NCI-H2227 (cell line): Measurements from ENCODE around the gene LIX1L.

ENCODE experiments used
- DNase-seq: peaks from one replicate; lab custom pipeline; 2025; ENCODE audit not compliant: unreplicated experiment; lab: John Stamatoyannopoulos, UW

The LIX1L gene

DNA sequence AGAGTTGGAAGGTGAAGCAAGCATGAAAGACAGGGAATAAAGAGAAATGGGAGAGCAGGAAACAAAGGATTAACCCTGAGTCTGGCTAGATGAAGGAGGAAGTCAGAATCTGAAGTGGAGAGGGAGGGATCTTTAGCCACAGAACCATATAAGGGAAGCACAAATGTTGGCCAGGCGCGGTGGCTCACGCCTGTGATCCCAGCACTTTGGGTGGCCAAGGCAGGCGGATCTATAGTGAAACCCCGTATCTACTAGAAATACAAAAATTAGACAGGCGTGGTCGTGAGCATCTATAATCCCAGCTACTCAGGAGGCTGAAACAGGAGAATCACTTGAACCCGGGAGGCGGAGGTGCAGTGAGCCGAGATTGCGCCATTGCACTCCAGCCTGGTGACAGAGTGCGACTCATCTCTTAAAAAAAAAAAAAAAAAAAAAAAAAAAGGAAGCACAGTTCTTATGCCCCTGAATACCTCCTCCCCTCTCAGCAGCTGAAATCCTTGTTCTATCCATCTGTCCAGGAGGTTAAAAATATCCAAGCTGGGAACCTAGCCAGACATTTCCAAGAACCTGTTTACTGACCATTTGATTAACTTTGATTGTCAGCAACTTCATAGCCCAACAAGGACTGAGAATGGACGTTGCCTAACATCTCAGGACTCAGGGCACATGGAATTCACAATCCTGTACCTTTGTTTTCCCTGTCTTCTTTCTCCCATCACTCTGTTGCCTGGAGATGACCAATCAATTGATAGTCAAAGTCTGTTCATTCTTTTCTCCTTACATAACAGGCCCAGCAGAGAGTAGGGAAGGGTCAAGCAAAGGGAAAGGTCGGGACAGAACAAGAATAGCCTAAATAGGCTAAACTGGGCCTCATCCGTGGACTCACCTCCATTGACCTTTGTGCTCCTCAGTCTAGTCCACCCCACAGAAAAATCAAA lies 28.0 kb upstream of the LIX1L start:
- peak; percentile 30 for DNase-seq

DNA sequence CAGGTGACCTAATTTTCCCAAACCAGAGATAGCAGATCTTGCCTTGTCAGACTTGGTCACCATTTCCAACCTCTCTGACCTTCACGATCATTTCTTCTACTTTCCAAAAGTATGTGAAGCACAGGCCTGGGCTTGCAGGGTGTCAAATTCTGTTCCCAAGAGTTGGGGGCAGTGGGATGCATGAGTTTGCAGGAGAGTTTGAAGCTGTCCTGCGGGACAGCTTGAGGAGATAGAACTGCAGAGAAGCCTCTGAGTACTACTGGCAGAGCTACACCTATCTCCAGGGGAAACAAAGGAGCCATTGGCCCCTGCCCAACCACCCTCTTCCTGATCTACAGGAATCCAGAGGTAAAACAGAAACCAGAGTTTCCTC lies 27.3 kb upstream of the LIX1L start:
- DNase-seq: no peak

- no peak for DNase-seq
Observed at GRCh38 chr1:145983960-145984830, 26.4 kb upstream of the LIX1L start.

DNA sequence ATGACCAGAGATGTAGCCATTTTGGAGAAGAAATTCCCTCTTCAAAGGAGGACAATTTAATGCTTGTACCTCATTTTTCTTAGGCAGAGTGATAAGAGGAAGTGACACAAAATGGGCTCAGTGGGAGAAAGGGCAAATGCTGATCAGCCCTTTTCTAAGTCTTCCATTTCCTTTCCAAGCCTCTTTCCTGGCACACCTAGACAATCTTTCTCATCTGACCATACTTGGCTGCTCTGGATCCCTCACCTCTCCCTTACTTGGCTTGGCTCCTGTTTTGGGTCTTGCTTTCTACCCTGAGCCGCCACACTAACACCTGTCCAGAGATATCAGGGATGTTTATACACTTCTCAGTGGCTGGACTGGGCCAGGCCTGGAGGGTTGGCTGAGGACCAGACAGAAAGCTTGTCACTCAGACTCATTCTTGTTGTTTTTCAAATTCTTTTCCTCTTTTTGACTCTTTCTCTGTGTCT lies 25.4 kb upstream of the LIX1L start:
- DNase-seq: no peak

DNA sequence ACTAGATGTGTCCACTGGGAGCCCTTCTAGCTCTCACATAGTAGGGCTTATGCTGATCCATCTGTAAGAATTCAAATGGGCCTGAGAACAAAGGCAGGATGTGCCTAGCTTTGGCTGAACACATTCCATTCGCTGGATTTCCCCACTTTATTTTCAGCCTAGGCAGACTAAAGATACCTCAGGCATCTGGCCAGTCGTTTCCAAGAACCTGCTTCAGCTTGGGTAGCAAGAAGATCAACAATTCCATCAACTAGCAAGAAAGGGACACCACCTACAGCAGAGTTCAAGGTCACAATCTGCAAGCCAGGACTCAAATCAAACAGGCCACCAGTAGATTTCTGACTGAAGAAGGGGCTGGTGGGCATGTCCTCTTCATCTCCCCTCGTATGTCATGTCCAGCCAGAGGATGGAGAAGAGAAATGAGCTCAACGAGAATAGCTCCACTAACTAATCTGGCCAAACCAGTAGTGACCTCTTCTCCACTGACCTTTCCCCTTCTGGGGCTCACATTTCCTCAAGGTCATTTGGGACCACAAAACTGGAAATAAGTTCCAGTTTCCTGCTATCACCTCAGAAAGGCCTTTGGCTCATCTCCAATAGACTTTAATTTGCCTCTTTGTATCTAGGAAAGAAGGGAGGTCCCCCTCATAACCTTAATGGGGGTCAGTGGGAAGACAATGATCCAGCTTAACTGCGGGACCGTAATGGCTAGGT lies 24.4 kb upstream of the LIX1L start:
- DNase-seq: no peak

- no peak for DNase-seq
Observed at GRCh38 chr1:145980457-145980994, 22.7 kb upstream of the LIX1L start.

GRCh38 chr1:145979746-145980456 lies 22.1 kb upstream of the LIX1L start:
- no peak for DNase-seq

DNA sequence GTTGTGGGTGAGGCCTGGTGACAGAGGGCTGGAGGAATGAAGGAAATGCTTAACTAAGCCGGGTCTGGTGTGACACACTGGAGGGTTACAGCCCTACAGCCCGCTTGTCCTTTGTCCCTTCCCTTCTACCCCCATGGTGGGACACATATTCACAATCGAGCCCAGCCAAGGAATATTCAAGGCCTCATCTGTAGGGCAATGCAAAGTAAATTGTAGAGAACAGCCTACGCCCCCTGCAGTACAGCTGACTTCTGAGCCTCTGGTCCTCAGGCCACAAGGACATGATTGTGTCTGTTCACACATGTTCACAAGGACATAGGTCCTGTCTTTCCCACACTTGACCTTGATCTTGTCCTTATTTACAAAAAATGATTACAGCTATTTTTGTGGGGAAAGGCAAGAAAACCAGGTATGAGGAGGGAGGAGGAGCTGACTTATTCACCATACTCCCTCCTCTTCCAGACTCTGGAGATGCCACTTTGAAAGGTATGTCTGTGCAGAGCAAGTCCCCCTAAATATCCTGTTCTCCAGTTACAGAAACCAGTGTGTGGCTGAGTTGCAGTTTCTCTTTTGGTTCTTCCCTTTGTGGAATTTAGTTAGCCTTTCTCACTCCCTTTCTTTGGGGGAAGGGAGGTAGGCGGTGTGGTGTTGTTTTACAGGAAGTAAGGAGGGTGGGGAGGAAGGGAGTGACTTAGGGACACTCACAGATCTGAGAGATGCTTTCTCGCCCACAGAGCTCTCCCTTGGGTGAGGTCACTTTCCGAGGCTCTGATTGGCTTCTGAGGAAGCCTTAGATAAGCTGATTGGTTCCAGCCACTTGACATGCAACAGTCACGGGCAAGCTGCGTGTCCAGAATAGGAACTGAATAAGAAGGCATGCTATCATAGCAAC lies 21.3 kb upstream of the LIX1L start:
- DNase-seq: peak; percentile 98

- DNase-seq: no peak
Observed at GRCh38 chr1:145978471-145978853, 20.6 kb upstream of the LIX1L start.

DNA sequence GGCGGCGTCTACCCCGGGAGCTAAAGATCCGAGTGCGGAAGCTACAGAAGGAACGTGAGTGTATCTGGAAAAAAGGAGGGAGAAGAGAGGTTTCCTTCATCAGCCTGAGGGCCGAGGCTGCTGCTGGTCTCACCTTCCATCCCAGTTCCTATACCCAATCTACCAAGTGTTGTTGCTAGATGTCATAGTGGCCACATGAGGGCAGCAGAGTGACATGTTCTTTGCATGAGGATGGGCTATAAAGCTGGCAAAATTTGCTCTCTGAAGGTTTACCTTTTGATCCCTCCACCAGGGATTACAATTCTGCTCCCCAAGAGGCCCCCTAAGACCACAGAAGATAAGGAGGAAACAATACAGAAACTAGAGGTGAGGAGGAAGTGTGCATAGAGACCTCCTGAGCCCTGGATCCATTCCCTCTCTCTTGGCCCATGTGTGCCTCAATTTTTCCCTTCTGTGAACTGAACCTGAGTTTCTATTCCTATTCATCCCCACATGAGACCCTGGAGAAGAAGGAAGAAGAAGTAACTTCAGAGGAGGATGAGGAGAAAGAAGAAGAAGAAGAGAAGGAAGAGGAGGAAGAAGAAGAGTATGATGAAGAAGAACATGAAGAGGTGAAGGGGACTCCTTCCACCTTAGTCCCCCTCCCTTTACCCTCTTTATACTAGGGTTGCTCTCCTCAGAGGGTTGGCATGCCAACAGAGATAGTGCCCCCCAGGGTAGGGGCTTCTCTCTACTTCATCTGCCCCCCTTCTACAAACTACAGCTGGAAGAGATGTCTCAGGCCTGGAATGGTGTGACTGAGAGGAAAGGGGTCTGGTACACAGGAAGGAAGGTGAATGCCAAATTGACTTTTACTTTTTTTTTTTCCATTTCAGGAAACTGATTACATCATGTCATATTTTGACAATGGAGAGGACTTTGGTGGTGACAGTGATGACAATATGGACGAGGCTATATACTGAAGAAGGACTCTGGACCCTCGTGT lies 20.0 kb upstream of the LIX1L start:
- DNase-seq: peak; percentile 84

DNA sequence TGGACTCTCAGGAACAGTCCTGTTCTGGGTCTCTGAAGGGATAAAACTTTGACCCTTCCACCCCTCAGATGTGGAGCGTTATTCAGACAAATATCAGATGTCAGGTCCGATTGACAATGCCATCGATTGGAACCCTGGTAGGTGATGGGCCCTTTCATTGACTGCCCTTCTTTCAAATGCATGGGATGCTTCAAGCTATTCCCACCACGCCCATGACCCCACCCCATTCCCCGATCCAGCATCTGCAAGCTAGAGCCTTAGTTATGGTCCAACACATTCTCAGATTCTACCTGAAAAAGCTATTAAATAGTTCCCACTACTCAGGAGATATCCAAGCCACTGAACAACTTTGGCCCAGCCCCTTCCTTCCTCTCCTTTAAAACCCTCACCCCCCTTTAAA lies 19.2 kb upstream of the LIX1L start:
- DNase-seq: no peak

DNA sequence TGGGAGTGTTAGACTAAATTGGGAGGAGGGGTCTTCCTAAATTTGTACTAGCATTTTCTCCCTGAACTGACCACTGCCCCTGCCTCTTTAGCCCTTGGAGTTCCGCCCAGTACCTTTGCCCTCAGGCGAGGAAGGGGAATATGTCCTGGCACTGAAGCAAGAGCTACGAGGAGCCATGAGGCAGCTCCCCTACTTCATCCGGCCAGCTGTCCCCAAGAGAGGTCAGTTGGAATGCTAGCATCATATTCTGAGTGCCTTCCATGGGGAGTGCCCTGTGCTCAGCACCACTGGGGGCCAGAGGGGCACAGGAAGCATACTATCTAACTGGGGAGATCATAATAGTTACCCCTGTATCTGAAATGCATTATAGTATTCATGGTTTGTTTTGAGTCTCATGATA lies 17.4 kb upstream of the LIX1L start:
- no peak for DNase-seq

DNA sequence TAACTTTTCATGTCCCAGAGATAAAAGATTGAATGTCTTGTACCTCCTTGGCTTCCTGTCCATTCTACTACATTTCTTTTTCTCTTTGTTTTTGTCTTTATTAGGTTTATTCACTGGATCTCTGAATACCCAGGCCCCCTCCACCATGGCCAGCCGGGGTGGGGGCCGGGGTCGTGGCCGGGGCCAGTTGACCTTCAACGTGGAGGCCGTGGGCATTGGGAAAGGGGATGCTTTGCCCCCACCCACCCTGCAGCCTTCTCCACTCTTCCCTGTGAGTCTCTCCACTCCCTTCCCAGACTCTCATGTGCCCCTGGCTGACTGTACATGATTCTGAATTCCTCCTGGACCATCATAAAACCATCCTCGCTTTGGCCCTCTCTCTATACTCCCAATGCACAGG lies 16.9 kb upstream of the LIX1L start:
- no peak for DNase-seq

GRCh38 chr1:145972580-145972979 lies 14.8 kb upstream of the LIX1L start:
- DNase-seq: no peak

DNA sequence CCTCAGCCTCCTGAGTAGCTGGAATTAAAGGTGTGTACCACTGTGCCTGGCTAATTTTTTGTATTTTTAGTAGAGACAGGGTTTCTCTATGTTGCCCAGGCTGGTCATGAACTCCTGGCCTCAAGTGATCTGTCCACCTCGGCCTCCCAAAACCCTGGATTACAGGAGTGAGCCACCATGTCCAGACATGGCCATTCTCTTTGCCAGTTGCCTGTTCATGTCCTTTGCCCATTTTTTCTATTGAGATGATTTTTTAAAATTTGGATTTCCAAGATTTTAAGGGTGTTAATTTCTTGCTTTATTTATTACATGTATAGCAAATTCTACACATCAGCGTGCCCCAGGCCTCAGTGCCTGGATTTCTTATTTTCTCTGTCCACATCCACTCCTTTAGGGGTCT lies 9.5 kb upstream of the LIX1L start:
- DNase-seq: no peak

- no peak for DNase-seq
Observed at GRCh38 chr1:145965119-145965744, 7.4 kb upstream of the LIX1L start.

- peak; percentile 98 for DNase-seq
Observed at GRCh38 chr1:145964328-145965118, 6.7 kb upstream of the LIX1L start, which contains the start of the genes ANKRD34A and POLR3GL. ANKRD34A (minus strand) TSS chr1:145964575; CDS start chr1:145961759, 2,816 bp downstream. POLR3GL (plus strand) TSS chr1:145964690; CDS start chr1:145974866, 10,176 bp downstream.
